HG03439 (cell line): ENCODE results near the gene CATSPER3.
"Not testable (repeated sequence)": the region's sequence is repeated elsewhere in the genome, so short reads cannot be mapped to it uniquely, and the experiment has no call there.

Source experiments
- ATAC-seq: cut with Tn5 transposase; IDR thresholded peaks from one replicate; pipeline ENCODE4 v1.9.1; 2021; ENCODE audit warnings: mild to moderate bottlenecking, moderate library complexity; ENCODE audit not compliant: unreplicated experiment

Gene CATSPER3

GRCh38 chr5:134969166-134969565, 1.5 kb downstream of the CATSPER3 start:
- no peak for ATAC-seq

- no peak for ATAC-seq
Observed at GRCh38 chr5:134975078-134975715, 7.5 kb downstream of the CATSPER3 start.

GRCh38 chr5:134975843-134976242, 8.1 kb downstream of the CATSPER3 start:
- no peak for ATAC-seq

GRCh38 chr5:134976841-134977240, 9.1 kb downstream of the CATSPER3 start:
- ATAC-seq: no peak

- ATAC-seq: no peak
Observed at GRCh38 chr5:134979416-134979815, 11.7 kb downstream of the CATSPER3 start.

- ATAC-seq: no peak
Observed at GRCh38 chr5:134982230-134982629, 14.5 kb downstream of the CATSPER3 start.

GRCh38 chr5:134989266-134989830, 21.6 kb downstream of the CATSPER3 start:
- ATAC-seq: no peak

- not testable (repeated sequence) for ATAC-seq
Observed at GRCh38 chr5:134990183-134990582, 22.5 kb downstream of the CATSPER3 start.

- ATAC-seq: no peak
Observed at GRCh38 chr5:134992148-134992547, 24.4 kb downstream of the CATSPER3 start.

- no peak for ATAC-seq
Observed at GRCh38 chr5:134993161-134993560, 25.5 kb downstream of the CATSPER3 start.

GRCh38 chr5:134994560-134995156, 27.0 kb downstream of the CATSPER3 start:
- ATAC-seq: no peak

GRCh38 chr5:134995850-134996402, 28.2 kb downstream of the CATSPER3 start:
- no peak for ATAC-seq

GRCh38 chr5:134997015-134997414, 29.3 kb downstream of the CATSPER3 start:
- no peak for ATAC-seq

GRCh38 chr5:134998068-134998467, 30.4 kb downstream of the CATSPER3 start:
- ATAC-seq: not testable (repeated sequence)

- no peak for ATAC-seq
Observed at GRCh38 chr5:135004376-135004775, 36.7 kb downstream of the CATSPER3 start.

- ATAC-seq: no peak
Observed at GRCh38 chr5:135005076-135005475, 37.4 kb downstream of the CATSPER3 start.

GRCh38 chr5:135007305-135007704, 39.6 kb downstream of the CATSPER3 start:
- ATAC-seq: no peak

- ATAC-seq: no peak
Observed at GRCh38 chr5:135007749-135008363, 40.1 kb downstream of the CATSPER3 start.

- no peak for ATAC-seq
Observed at GRCh38 chr5:135008556-135008955, 40.8 kb downstream of the CATSPER3 start.

- no peak for ATAC-seq
Observed at GRCh38 chr5:135008981-135009735, 41.5 kb downstream of the CATSPER3 start.
